Fibroblast of lung (primary cell): ENCODE measurements around the gene CLCN4. TPM values are rescaled to one million over a fixed set of nuclear protein-coding genes. Genes with fewer than 3 reads are reported as not detected.

Experiments used
- DNase-seq, 2 donors: peaks; one replicate each; pipeline versions ENCODE4 v3.0.0 to v3.0.0-alpha.2; 2010; ENCODE audit warnings: low read depth in 2 of 2
- H2AFZ ChIP-seq: 2 replicates; pipeline ENCODE4 v1.5.1; 2012; ENCODE audit warnings: low read length, control low read depth, inconsistent platforms
- H3K27ac ChIP-seq: 2 replicates; pipeline ENCODE4 v1.5.1; 2011; ENCODE audit warnings: low read length, control low read depth; ENCODE audit not compliant: insufficient read depth
- H3K27me3 ChIP-seq: 2 replicates; pipeline ENCODE4 v1.5.1; 2011; ENCODE audit warnings: mild to moderate bottlenecking, low read length; ENCODE audit not compliant: control insufficient read depth, insufficient read depth
- H3K36me3 ChIP-seq: 2 replicates; pipeline ENCODE4 v1.5.1; 2011; ENCODE audit warnings: low read length; ENCODE audit not compliant: control insufficient read depth, insufficient read depth
- H3K4me1 ChIP-seq: 2 replicates; pipeline ENCODE4 v1.5.1; 2011; ENCODE audit warnings: low read length; ENCODE audit not compliant: control insufficient read depth, insufficient read depth; ENCODE audit errors: extremely low read depth
- H3K4me2 ChIP-seq: 2 replicates; pipeline ENCODE4 v1.5.1; 2011; ENCODE audit warnings: low read length, control low read depth; ENCODE audit not compliant: insufficient read depth; ENCODE audit errors: extremely low read depth
- H3K4me3 ChIP-seq, 4 experiments: fragments of 200-600 bp in 1 of 4; sonication (generic) in 1 of 4; replicated peaks in 1 of 4; 2 replicates each; pipeline ENCODE4 v1.5.1; 2011 to 2016; ENCODE audit warnings: low read length in 4 of 4, low read depth in 3 of 4, mild to moderate bottlenecking in 3 of 4, control low read depth in 2 of 4, inconsistent platforms in 1 of 4, mixed read lengths in 1 of 4; ENCODE audit not compliant: insufficient read depth in 1 of 4; ENCODE audit errors: control extremely low read depth in 1 of 4
- H3K79me2 ChIP-seq: 2 replicates; pipeline ENCODE4 v1.5.1; 2012; ENCODE audit warnings: mild to moderate bottlenecking, low read length, inconsistent platforms; ENCODE audit not compliant: control insufficient read depth, insufficient read depth
- H3K9ac ChIP-seq: 2 replicates; pipeline ENCODE4 v1.5.1; 2011; ENCODE audit warnings: mild to moderate bottlenecking, low read length, control low read depth; ENCODE audit not compliant: insufficient read depth
- H3K9me3 ChIP-seq: 2 replicates; pipeline ENCODE4 v1.5.1; 2012; ENCODE audit warnings: low read depth, low read length; ENCODE audit not compliant: control insufficient read depth, insufficient read depth
- H4K20me1 ChIP-seq: 2 replicates; pipeline ENCODE4 v1.5.1; 2011; ENCODE audit warnings: low read length; ENCODE audit not compliant: control insufficient read depth, insufficient read depth; ENCODE audit errors: extremely low read depth
- EZH2 ChIP-seq: IDR thresholded peaks from 2 replicates; pipeline ENCODE4 v1.5.1; 2012; ENCODE audit warnings: low read length, control low read depth, mild to moderate bottlenecking; ENCODE audit errors: missing control alignments
- polyA plus RNA-seq, 2 donors: library from polyadenylated mRNA; depleted of rRNA in 1 of 2; stranded (reverse) in 1 of 2; unstranded in 1 of 2; fragments of >200 nt; gene quantifications; 2 replicates each; pipeline ENCODE4 v1.2.1, GENCODE V29; 2011 to 2012; ENCODE audit warnings: missing spikeins in 1 of 2
- total RNA-seq: library from RNA; depleted of rRNA; stranded (reverse); fragments of >200 nt; gene quantifications from 2 replicates; pipeline ENCODE4 v1.2.1, GENCODE V29; 2014
- TF ChIP-seq, protein P1 (sequence below), 2 donors: IDR thresholded peaks in 1 of 2; conservative IDR thresholded peaks in 1 of 2; 1 replicate in 1 of 2; 2 replicates in 1 of 2; pipeline ENCODE4 v1.5.1; 2011 to 2012; ENCODE audit warnings: low read length in 2 of 2, control low read depth in 1 of 2, inconsistent platforms in 1 of 2, low read depth in 1 of 2, mild to moderate bottlenecking in 1 of 2

CLCN4 gene
- total and polyA plus RNA-seq, 2 donors (not counting 1 experiment from before 2014, with no cell fraction given), result 0.70 to 4.0 TPM

DNA sequence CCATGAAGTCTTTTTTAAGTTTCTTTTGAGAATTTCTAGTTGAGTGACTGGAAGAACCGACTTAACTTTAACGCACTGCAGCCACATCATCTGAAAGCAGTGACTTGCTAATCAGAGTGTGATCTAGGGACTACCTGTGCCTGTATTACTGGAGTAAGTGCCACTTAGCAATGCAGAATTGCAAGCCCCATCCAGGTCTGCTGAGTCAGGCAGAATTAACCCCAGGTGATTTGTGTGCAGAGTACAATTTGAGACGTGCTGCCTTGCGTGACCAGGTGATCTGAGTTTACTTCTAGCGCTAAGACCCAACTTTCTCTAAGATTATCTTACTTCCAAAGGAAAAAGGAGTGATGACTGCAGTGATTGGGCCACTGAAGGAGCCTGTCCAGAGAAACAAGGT is 85.3 kb downstream of the CLCN4 start:
- DNase-seq, result no peak
- Histone ChIP-seq H3K27me3 (no peaks in the 10 kb centered on the region), H4K20me1 (no peaks in the 10 kb centered on the region), H3K9me3 (no peaks in the 10 kb centered on the region), H3K27ac (no peak overlapping the region), H3K4me2 (no peak overlapping the region), H3K4me1 (peaks cover 6% of the 10 kb centered on the region), H3K36me3 (no peaks in the 10 kb centered on the region), H3K79me2 (no peaks in the 10 kb centered on the region), H3K9ac (no peak overlapping the region), H3K4me3 (no peak overlapping the region), H2AFZ (no peak overlapping the region)
- TF ChIP-seq EZH2, result no peak
- TF ChIP-seq, protein P1, sequence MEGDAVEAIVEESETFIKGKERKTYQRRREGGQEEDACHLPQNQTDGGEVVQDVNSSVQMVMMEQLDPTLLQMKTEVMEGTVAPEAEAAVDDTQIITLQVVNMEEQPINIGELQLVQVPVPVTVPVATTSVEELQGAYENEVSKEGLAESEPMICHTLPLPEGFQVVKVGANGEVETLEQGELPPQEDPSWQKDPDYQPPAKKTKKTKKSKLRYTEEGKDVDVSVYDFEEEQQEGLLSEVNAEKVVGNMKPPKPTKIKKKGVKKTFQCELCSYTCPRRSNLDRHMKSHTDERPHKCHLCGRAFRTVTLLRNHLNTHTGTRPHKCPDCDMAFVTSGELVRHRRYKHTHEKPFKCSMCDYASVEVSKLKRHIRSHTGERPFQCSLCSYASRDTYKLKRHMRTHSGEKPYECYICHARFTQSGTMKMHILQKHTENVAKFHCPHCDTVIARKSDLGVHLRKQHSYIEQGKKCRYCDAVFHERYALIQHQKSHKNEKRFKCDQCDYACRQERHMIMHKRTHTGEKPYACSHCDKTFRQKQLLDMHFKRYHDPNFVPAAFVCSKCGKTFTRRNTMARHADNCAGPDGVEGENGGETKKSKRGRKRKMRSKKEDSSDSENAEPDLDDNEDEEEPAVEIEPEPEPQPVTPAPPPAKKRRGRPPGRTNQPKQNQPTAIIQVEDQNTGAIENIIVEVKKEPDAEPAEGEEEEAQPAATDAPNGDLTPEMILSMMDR (conservative IDR thresholded peaks at IDR 0.05 in 1 of 2, IDR thresholded peaks at IDR 0.05 in 1 of 2; ENCODE audit: low read depth in 1 of 2, low read length in 2 of 2), result no peak

DNA sequence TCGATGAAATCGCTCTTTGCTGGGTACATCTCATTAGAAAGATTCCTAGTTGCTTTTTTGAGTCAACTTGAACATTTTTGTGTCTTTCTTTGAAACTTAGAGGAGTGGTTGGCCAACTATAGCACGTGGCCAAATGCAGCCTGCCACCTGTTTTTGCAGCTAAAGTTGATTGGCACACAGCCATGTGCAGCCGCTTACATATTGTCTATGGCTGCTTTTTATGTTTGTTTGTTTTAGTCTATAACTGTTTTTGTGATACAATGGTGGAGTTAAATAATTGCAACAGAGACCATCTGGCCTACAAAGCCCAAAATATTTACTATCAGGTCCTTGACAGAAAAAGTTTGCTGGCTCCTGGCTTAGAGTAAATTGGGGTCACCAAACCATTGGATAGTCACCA is 86.3 kb downstream of the CLCN4 start:
- H3K36me3 ChIP-seq, result no peaks in the 10 kb centered on the region
- no peak for TF ChIP-seq EZH2
- TF ChIP-seq, protein P1 (conservative IDR thresholded peaks at IDR 0.05 in 1 of 2, IDR thresholded peaks at IDR 0.05 in 1 of 2; ENCODE audit: low read depth in 1 of 2, low read length in 2 of 2), result no peak
- no peaks in the 10 kb centered on the region for H3K79me2 ChIP-seq
- DNase-seq, result peak in 1 of 2 donors; percentile 33
- H2AFZ ChIP-seq, result no peak overlapping the region
- H3K4me2 ChIP-seq, result no peak overlapping the region
- H3K27ac ChIP-seq, result no peak overlapping the region
- no peak overlapping the region for H3K9ac ChIP-seq
- no peaks in the 10 kb centered on the region for H3K9me3 ChIP-seq
- H3K27me3 ChIP-seq, result no peaks in the 10 kb centered on the region
- no peak overlapping the region for H3K4me3 ChIP-seq
- H4K20me1 ChIP-seq, result no peaks in the 10 kb centered on the region
- peaks cover 6% of the 10 kb centered on the region for H3K4me1 ChIP-seq

DNA sequence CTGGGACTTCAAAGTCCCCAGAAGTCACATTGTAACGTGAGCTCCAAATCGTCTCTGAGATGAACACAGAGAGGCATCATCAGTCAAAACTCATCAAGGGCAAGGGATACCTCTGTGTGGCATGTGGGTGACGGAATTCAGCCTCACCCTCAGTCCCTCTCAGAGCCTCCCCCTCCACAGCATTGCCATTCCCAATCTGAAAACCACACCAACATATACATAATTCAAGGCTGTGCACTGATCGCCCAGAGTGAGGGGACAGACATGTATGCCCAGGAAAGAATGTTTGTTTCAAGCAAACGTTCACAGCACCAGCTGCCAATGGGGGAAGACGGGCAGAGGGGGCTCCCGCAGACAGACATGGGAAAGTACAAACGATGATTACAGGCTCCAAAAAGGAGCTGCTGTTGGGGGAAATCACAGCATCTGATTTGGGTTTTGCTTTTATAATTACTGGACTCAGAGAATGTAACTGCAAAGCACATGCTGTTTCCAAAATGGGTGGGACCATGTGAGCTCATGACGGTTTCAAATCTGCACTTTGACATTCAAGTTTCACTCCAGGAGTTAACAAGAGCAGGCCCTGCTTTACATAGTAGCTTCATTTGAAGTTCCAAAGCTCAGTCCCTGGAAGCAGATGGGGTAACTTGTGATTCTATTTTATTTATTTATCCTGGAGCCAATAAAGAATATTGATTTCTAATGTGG is 88.3 kb downstream of the CLCN4 start:
- H3K9ac ChIP-seq, result no peak overlapping the region
- H3K4me2 ChIP-seq, result no peak overlapping the region
- H3K4me3 ChIP-seq, result no peak overlapping the region
- no peak overlapping the region for H3K27ac ChIP-seq
- no peaks in the 10 kb centered on the region for H3K36me3 ChIP-seq
- TF ChIP-seq, protein P1 (conservative IDR thresholded peaks at IDR 0.05 in 1 of 2, IDR thresholded peaks at IDR 0.05 in 1 of 2; ENCODE audit: low read depth in 1 of 2, low read length in 2 of 2), result no peak
- no peak for TF ChIP-seq EZH2
- no peaks in the 10 kb centered on the region for H3K9me3 ChIP-seq
- peaks cover 3% of the 10 kb centered on the region for H3K4me1 ChIP-seq
- H4K20me1 ChIP-seq, result no peaks in the 10 kb centered on the region
- H2AFZ ChIP-seq, result peak overlapping the region; percentile 9
- peak in 1 of 2 donors; percentile 25 for DNase-seq
- H3K79me2 ChIP-seq, result no peaks in the 10 kb centered on the region
- H3K27me3 ChIP-seq, result no peaks in the 10 kb centered on the region
